Measurements from ENCODE around the gene CD7. TPM values are rescaled to one million over a fixed set of nuclear protein-coding genes. Genes with fewer than 3 reads are reported as not detected.
A peak's percentile ranks its signal among the peaks of the same experiment; 100 is the strongest.

CD7 gene
- total RNA-seq, 2 donors from 2014 or later, result not detected

DNA sequence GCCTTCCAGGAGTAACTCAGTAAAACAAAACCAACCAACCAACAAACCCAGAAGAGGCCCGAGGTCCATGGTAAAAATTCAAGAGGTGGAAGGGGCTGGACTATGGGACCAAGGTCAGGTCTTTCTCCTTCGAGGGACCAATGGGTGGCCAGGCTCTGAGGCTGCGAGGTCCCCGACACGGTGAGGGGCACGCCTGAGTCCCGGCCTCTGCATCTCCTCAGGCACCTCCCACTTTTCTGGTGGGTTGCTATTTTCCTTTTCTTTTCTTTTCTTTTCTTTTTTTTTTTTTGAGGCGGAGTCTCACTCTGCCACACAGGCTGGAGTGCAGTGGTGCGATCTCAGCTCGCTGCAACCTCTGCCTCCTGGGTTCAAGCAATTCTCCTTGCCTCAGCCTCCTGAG is 18.0 kb downstream of the CD7 start:
- no peak overlapping the region for H3K4me3 ChIP-seq
- no peak for TF ChIP-seq POLR2A (IDR thresholded peaks at IDR 0.05)
- TF ChIP-seq, protein P1, sequence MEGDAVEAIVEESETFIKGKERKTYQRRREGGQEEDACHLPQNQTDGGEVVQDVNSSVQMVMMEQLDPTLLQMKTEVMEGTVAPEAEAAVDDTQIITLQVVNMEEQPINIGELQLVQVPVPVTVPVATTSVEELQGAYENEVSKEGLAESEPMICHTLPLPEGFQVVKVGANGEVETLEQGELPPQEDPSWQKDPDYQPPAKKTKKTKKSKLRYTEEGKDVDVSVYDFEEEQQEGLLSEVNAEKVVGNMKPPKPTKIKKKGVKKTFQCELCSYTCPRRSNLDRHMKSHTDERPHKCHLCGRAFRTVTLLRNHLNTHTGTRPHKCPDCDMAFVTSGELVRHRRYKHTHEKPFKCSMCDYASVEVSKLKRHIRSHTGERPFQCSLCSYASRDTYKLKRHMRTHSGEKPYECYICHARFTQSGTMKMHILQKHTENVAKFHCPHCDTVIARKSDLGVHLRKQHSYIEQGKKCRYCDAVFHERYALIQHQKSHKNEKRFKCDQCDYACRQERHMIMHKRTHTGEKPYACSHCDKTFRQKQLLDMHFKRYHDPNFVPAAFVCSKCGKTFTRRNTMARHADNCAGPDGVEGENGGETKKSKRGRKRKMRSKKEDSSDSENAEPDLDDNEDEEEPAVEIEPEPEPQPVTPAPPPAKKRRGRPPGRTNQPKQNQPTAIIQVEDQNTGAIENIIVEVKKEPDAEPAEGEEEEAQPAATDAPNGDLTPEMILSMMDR (IDR thresholded peaks at IDR 0.05), result no peak
- DNase-seq, result no peak
- H3K36me3 ChIP-seq (replicated peaks in 1 of 2; ENCODE audit: insufficient read depth in 1 of 2, low read depth in 2 of 2), result no peaks in the 10 kb centered on the region
- H3K27ac ChIP-seq, result peak overlapping the region in 1 of 4 donors; percentile 97
- WGBS, 2 donors, result 87 to 91% methylated on average over 10 of the region's 10 CpGs
- H3K4me1 ChIP-seq, result peaks cover 52% of the 10 kb centered on the region
- intact Hi-C loops (cut with DNase I), result no loop called here
- H3K27me3 ChIP-seq, result no peaks in the 10 kb centered on the region
- no peaks in the 10 kb centered on the region for H3K9me3 ChIP-seq
- ATAC-seq, result no peak

- Histone ChIP-seq H3K4me1 (peaks cover 59% of the 10 kb centered on the region), H3K4me3 (no peak overlapping the region), H3K27ac (peak overlapping the region; percentile 73 to 99 (median 92)), H3K27me3 (no peaks in the 10 kb centered on the region), H3K36me3 (replicated peaks in 1 of 2; ENCODE audit: insufficient read depth in 1 of 2, low read depth in 2 of 2) (no peaks in the 10 kb centered on the region), H3K9me3 (no peaks in the 10 kb centered on the region)
- ATAC-seq, result no peak
- 70 to 71% methylated on average over 6 to 24 of the region's 27 CpGs for WGBS, 2 donors
- TF ChIP-seq, protein P1 (IDR thresholded peaks at IDR 0.05), result no peak
- no peak for TF ChIP-seq POLR2A (IDR thresholded peaks at IDR 0.05)
- no peak for DNase-seq
- intact Hi-C loops (cut with DNase I), result no loop called here
Measured at GRCh38 chr17:82298538-82299421, 18.6 kb downstream of the CD7 start.

DNA sequence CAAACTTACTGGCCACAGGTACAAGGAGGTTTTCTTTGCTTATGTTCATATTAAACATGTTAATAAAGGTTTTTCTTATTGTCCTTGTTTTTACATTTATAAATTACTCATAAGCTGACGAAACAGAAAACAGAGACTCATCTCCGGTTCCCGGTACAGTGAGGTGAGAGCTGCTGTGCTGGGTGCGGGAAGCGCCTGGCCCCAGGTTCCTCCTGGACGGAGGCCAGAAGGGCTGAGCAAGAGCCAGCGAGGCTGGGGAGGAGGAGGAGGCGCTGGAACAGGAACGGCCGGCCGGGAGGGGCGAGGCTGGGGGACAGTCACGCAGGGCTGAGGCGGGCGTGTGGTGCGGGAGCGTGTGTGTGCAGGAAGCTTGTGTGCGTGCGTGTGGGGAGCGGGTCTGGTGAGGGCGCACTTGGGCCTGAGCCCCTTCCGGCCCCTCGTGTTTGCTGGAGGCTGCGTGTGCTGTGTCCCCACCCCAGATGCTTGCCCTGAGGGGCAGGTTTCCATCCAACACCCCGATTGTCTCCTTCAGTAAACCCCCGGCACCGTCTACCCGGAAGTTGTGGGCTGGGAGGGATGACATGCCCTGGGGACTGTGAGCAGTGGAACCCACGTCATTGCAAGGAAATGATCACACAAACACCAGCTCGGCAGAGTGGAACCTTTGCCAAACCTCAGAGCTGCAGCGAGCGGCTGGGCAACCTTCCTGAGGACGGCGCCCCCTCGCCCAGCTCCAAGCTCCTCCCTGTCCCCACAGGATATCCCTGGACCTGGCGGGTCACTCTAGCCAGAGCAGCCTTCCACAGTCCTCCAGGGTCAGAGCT is 19.5 kb downstream of the CD7 start:
- DNase-seq, result peak; percentile 88 to 95 (median 90)
- TF ChIP-seq, protein P1 (IDR thresholded peaks at IDR 0.05), result no peak
- peak; percentile 56 to 84 (median 81) for TF ChIP-seq POLR2A (IDR thresholded peaks at IDR 0.05)
- WGBS, 2 donors, result 0 to 2% methylated on average over 3 to 34 of the region's 36 CpGs
- intact Hi-C loops (cut with DNase I), result no loop called here
- peak; percentile 81 for ATAC-seq
- Histone ChIP-seq H3K27ac (peak overlapping the region; percentile 73 to 99 (median 92)), H3K36me3 (replicated peaks in 1 of 2; ENCODE audit: insufficient read depth in 1 of 2, low read depth in 2 of 2) (no peaks in the 10 kb centered on the region), H3K27me3 (no peaks in the 10 kb centered on the region), H3K9me3 (no peaks in the 10 kb centered on the region), H3K4me3 (no peak overlapping the region), H3K4me1 (peaks cover 63% of the 10 kb centered on the region)

- 58 to 80% methylated on average over 17 to 19 of the region's 19 CpGs for WGBS, 2 donors
- no peaks in the 10 kb centered on the region for H3K27me3 ChIP-seq
- H3K36me3 ChIP-seq (replicated peaks in 1 of 2; ENCODE audit: insufficient read depth in 1 of 2, low read depth in 2 of 2), result no peaks in the 10 kb centered on the region
- no peaks in the 10 kb centered on the region for H3K9me3 ChIP-seq
- intact Hi-C loops (cut with DNase I), result no loop called here
- H3K27ac ChIP-seq, result peak overlapping the region; percentile 73 to 99 (median 92)
- DNase-seq (peak; percentile 73 to 91 (median 82)), ATAC-seq (peak; percentile 3)
- peak in 1 of 3 donors; percentile 23 for TF ChIP-seq POLR2A (IDR thresholded peaks at IDR 0.05)
- TF ChIP-seq, protein P1 (IDR thresholded peaks at IDR 0.05), result no peak
- H3K4me1 ChIP-seq, result peaks cover 63% of the 10 kb centered on the region
- no peak overlapping the region for H3K4me3 ChIP-seq
Measured at GRCh38 chr17:82297280-82297713, 20.1 kb downstream of the CD7 start.

All from body of pancreas (tissue), 4 donors.